Endothelial cell of umbilical vein (primary cell): ENCODE measurements around the gene SIRT5. TPM values are rescaled to one million over a fixed set of nuclear protein-coding genes. Genes with fewer than 3 reads are reported as not detected.

Experiments used
- BruUV-seq: library from RNA; stranded (reverse); fragments of 400-500 nt; replicated peaks from 2 replicates; lab custom pipeline; 2021; lab: Mats Ljungman, UMichigan
- CTCF ChIA-PET: fragments of 300-600, 350-600 bp; sonication (Branson Sonifier 250); formaldehyde crosslinking; loops from one replicate; lab custom pipeline; 2021; ENCODE audit warnings: antibody characterized with exemption, inconsistent platforms; lab: Charles Lee
- POLR2A ChIA-PET: fragments of 300-600, 350-600 bp; sonication (Branson Sonifier 250); formaldehyde crosslinking; loops from one replicate; lab custom pipeline; 2021; ENCODE audit warnings: antibody characterized with exemption, inconsistent platforms; lab: Charles Lee
- DNase-seq: peaks from one replicate; pipeline ENCODE4 v3.0.0-alpha.2; 2011; ENCODE audit warnings: low read depth, low spot score
- FAIRE-seq: peaks from 2 replicates; lab custom pipeline; 2011; peaks lifted over from hg19 to GRCh38; lab: Jason Lieb, UNC
- H2AFZ ChIP-seq: 2 replicates; pipeline ENCODE4 v1.6.0; 2012; ENCODE audit warnings: low read depth, low read length, control low read depth, inconsistent platforms
- H3K27ac ChIP-seq: 2 replicates; pipeline ENCODE4 v1.5.1; 2011; ENCODE audit warnings: low read depth, mild to moderate bottlenecking, control low read depth, low read length, moderate library complexity; ENCODE audit not compliant: insufficient read depth
- H3K27me3 ChIP-seq, 2 experiments: 2 replicates each; pipeline versions ENCODE4 v1.6.0 to v1.6.1; 2011; ENCODE audit warnings: low read length in 2 of 2, mixed read lengths in 1 of 2; ENCODE audit not compliant: control insufficient read depth in 2 of 2, insufficient read depth in 2 of 2
- H3K36me3 ChIP-seq, 2 experiments: 2 replicates in 1 of 2; 3 replicates in 1 of 2; pipeline ENCODE4 v1.5.1; 2011; ENCODE audit warnings: low read length in 2 of 2, mild to moderate bottlenecking in 1 of 2, moderate library complexity in 1 of 2; ENCODE audit not compliant: control insufficient read depth in 2 of 2, insufficient read depth in 2 of 2; ENCODE audit errors: extremely low read depth in 1 of 2
- H3K4me1 ChIP-seq: 3 replicates; pipeline ENCODE4 v1.5.1; 2011; ENCODE audit warnings: mild to moderate bottlenecking, low read length; ENCODE audit not compliant: control insufficient read depth, insufficient read depth; ENCODE audit errors: extremely low read depth
- H3K4me2 ChIP-seq: 2 replicates; pipeline ENCODE4 v1.6.1; 2011; ENCODE audit warnings: low read length, control low read depth, mixed read lengths; ENCODE audit not compliant: insufficient read depth
- H3K4me3 ChIP-seq, 3 experiments: fragments of 200-600 bp in 1 of 3; sonication (generic), shearing (Covaris generic) in 1 of 3; replicated peaks in 1 of 3; 2 replicates each; pipeline ENCODE4 v1.5.1; 2011 to 2016; ENCODE audit warnings: control low read depth in 3 of 3, low read length in 3 of 3, mild to moderate bottlenecking in 2 of 3, inconsistent platforms in 1 of 3, low read depth in 1 of 3, moderate library complexity in 1 of 3; ENCODE audit not compliant: insufficient read depth in 1 of 3
- H3K79me2 ChIP-seq: 2 replicates; pipeline ENCODE4 v1.6.0; 2012; ENCODE audit warnings: low read length, inconsistent platforms; ENCODE audit not compliant: control insufficient read depth, insufficient read depth
- H3K9ac ChIP-seq: replicated peaks from 2 replicates; pipeline ENCODE3; 2011; ENCODE audit warnings: low read length, control low read depth; ENCODE audit not compliant: insufficient read depth; ENCODE audit errors: extremely low read depth
- H3K9me1 ChIP-seq: replicated peaks from 3 replicates; pipeline ENCODE4 v1.6.0; 2011; ENCODE audit warnings: mild to moderate bottlenecking, low read length; ENCODE audit not compliant: control insufficient read depth, insufficient read depth; ENCODE audit errors: extremely low read depth
- H3K9me3 ChIP-seq: replicated peaks from 2 replicates; pipeline ENCODE4 v1.5.1; 2012; ENCODE audit warnings: low read length, inconsistent platforms; ENCODE audit not compliant: control insufficient read depth, insufficient read depth
- H4K20me1 ChIP-seq: replicated peaks from 2 replicates; pipeline ENCODE3; 2011; ENCODE audit warnings: mild to moderate bottlenecking, low read length; ENCODE audit not compliant: control insufficient read depth, insufficient read depth; ENCODE audit errors: extremely low read depth
- EZH2 ChIP-seq: IDR thresholded peaks from 2 replicates; pipeline ENCODE4 v1.6.1; 2012; ENCODE audit warnings: borderline replicate concordance, low read depth, mild to moderate bottlenecking, moderate library complexity, low read length, inconsistent platforms; ENCODE audit not compliant: severe bottlenecking
- FOS ChIP-seq: IDR thresholded peaks from 2 replicates; pipeline ENCODE4 v1.6.1; 2011; ENCODE audit warnings: mild to moderate bottlenecking, low read length, moderate library complexity, borderline replicate concordance; ENCODE audit not compliant: insufficient read depth
- GATA2 ChIP-seq: IDR thresholded peaks from 2 replicates; pipeline ENCODE4 v1.7.0; 2011; ENCODE audit warnings: low read depth, mild to moderate bottlenecking, moderate library complexity, mixed read lengths, low read length; ENCODE audit not compliant: insufficient read length, insufficient read depth
- JUN ChIP-seq: IDR thresholded peaks from 2 replicates; pipeline ENCODE4 v1.6.1; 2011; ENCODE audit warnings: borderline replicate concordance, low read depth; ENCODE audit not compliant: insufficient read length, insufficient read depth
- MYC ChIP-seq: IDR thresholded peaks from one replicate; pipeline ENCODE4 v1.6.1; 2011; ENCODE audit warnings: mild to moderate bottlenecking, low read depth, low read length
- POLR2A ChIP-seq: IDR thresholded peaks from 2 replicates; pipeline ENCODE4 v1.6.1; 2012; ENCODE audit warnings: low read depth, mild to moderate bottlenecking, control low read depth, low read length
- POLR2AphosphoS5 ChIP-seq: IDR thresholded peaks from 2 replicates; pipeline ENCODE4 v1.6.1; 2012; ENCODE audit warnings: low read depth, mild to moderate bottlenecking, control low read depth, low read length, moderate library complexity; ENCODE audit not compliant: insufficient read depth
- dilution Hi-C: fragments of 300-500 bp; cut with MboI; formaldehyde crosslinking; loops from one replicate; pipeline ENCODE4 v1.15.0; 2019; ENCODE audit warnings: low sequenced_read_pairs; ENCODE audit not compliant: extremely low pct_ligation_motif_present
- intact Hi-C: fragments of 100-400 bp; cut with micrococcal nuclease; formaldehyde crosslinking; loops from one replicate; pipeline ENCODE4 v1.10.0; 2022
- polyA plus RNA-seq, 4 experiments: library from polyadenylated mRNA; depleted of rRNA in 3 of 4; stranded (reverse) in 3 of 4; unstranded in 1 of 4; fragments of >200 nt; gene quantifications; 2 replicates each; pipeline versions ENCODE4 v1.2.1 to v1.2.3, GENCODE V29; 2011 to 2012; ENCODE audit warnings: missing spikeins in 1 of 4
- total RNA-seq: library from RNA; stranded (reverse); gene quantifications from 2 replicates; pipeline ENCODE4 v1.2.3, GENCODE V29; 2021
- TF ChIP-seq, protein P1 (sequence below): IDR thresholded peaks from 2 replicates; pipeline ENCODE4 v1.6.1; 2011; ENCODE audit not compliant: insufficient read depth, insufficient read length
- TF ChIP-seq, protein P2 (sequence below), 2 donors: IDR thresholded peaks; 1 replicate in 1 of 2; 2 replicates in 1 of 2; pipeline ENCODE4 v1.5.1; 2011; ENCODE audit warnings: low read length in 2 of 2, mild to moderate bottlenecking in 2 of 2, moderate library complexity in 2 of 2, control low read depth in 1 of 2, inconsistent platforms in 1 of 2, low read depth in 1 of 2; ENCODE audit not compliant: insufficient read depth in 1 of 2; ENCODE audit errors: extremely low read depth in 1 of 2

The SIRT5 gene
- total and polyA plus RNA-seq, 2 donors (not counting 3 experiments of a cell fraction or from before 2014, with no cell fraction given), result 4.7 to 7.2 TPM

DNA sequence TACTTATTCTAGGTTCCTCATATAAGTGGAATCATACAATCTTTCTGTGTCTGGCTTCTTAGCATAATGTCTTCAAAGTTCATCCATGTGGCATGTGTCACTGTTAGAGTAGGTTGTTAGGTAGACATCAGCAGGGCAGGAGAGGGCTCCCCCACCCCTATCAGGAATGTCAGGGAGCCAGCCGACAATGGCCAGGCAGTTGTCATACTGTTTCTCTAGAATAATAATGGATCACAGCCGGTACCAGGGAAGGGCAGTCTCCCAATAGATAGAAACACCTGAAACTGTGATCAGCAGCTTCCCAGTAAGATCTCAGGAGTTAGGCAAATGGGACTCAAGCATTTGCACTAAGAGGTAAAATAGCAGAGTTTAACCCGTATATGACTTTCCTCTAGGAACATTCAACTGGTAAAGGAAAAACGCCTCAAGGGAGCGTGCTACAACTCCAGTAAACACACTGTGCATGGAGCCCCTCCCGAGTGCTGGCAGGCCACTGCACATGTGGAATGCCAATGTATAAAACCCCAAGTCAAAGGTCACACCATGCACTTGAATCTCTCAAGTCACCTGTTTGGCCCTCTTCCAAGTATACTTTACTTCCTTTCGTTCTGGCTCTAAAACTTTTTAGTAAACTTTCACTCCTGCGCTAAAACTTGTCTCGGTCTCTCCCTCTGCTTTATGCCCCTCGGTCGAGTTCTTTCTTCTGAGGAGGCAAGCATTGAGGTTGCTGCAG is 29.8 kb upstream of the SIRT5 start:
- Histone ChIP-seq H3K4me2 (no peak overlapping the region), H3K27me3 (no peaks in the 10 kb centered on the region), H3K9me1 (no peaks in the 10 kb centered on the region), H3K36me3 (no peaks in the 10 kb centered on the region), H3K4me1 (no peaks in the 10 kb centered on the region), H3K4me3 (no peak overlapping the region), H3K9ac (no peak overlapping the region), H4K20me1 (no peaks in the 10 kb centered on the region), H2AFZ (no peak overlapping the region), H3K9me3 (no peaks in the 10 kb centered on the region), H3K79me2 (no peaks in the 10 kb centered on the region), H3K27ac (no peak overlapping the region)
- dilution Hi-C loops (no loop called here), intact Hi-C loops (no loop called here)
- FAIRE-seq (no peak), DNase-seq (no peak)
- TF ChIP-seq MYC (no peak), JUN (no peak), EZH2 (no peak), FOS (no peak), GATA2 (no peak), POLR2AphosphoS5 (no peak), POLR2A (no peak)
- TF ChIP-seq, protein P1, sequence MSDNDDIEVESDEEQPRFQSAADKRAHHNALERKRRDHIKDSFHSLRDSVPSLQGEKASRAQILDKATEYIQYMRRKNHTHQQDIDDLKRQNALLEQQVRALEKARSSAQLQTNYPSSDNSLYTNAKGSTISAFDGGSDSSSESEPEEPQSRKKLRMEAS, result no peak
- TF ChIP-seq, protein P2, sequence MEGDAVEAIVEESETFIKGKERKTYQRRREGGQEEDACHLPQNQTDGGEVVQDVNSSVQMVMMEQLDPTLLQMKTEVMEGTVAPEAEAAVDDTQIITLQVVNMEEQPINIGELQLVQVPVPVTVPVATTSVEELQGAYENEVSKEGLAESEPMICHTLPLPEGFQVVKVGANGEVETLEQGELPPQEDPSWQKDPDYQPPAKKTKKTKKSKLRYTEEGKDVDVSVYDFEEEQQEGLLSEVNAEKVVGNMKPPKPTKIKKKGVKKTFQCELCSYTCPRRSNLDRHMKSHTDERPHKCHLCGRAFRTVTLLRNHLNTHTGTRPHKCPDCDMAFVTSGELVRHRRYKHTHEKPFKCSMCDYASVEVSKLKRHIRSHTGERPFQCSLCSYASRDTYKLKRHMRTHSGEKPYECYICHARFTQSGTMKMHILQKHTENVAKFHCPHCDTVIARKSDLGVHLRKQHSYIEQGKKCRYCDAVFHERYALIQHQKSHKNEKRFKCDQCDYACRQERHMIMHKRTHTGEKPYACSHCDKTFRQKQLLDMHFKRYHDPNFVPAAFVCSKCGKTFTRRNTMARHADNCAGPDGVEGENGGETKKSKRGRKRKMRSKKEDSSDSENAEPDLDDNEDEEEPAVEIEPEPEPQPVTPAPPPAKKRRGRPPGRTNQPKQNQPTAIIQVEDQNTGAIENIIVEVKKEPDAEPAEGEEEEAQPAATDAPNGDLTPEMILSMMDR (IDR thresholded peaks at IDR 0.05; ENCODE audit: extremely low read depth in 1 of 2, insufficient read depth in 1 of 2, low read depth in 1 of 2, low read length in 2 of 2), result no peak
- ChIA-PET POLR2A (no interaction called here), CTCF (no interaction called here)
- BruUV-seq, result no TSS peak
